Activated CD8-positive, alpha-beta memory T cell treated with anti-CD3 and anti-CD28 coated beads, Interleukin-2, amount 50 U/mL, for 24 hours (primary cell): Measurements from ENCODE around the gene PLS3.

Source experiments
- DNase-seq: peaks from one replicate; pipeline ENCODE4 v3.0.0-alpha.2; 2020; ENCODE audit errors: extremely low read depth

The PLS3 gene

DNA sequence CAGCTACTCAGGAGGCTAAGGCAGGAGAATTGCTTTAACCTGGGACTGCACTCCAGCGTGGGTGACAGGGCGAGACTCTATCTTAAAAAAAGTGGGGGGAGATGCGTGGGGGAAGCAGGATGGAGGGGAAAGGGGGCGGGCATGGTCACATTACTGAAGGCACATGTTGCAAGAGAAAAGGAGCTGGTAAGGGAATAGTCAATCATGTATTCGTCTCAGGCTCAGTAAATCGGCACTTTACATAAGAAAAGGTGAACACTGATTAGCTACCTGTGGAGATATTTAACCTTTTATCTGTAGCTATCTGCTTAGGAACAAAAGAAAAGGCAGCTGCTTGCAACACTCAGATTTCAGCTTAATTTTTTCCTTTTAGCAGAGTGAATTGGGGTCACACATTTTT is 132.5 kb downstream of the PLS3 start:
- no peak for DNase-seq

DNA sequence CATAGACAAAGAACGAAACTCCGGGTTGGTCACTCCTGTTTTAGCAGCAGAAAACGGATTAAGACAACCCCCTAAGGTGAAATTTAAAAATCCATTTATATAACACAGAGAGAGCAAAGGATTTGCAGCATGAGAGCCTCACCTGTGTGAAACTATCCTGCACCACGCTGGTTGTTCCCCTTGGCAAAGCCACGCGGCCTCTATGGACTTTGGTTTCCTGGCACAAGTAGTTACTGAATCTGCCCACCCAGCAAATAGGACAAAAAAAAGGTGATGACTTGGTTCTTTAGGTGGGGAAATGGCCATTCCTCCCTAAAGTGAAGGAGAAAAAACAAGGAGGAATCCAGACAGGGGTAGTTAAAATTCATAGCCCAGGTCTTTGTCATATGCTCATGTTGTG is 133.1 kb downstream of the PLS3 start:
- DNase-seq, result no peak

DNA sequence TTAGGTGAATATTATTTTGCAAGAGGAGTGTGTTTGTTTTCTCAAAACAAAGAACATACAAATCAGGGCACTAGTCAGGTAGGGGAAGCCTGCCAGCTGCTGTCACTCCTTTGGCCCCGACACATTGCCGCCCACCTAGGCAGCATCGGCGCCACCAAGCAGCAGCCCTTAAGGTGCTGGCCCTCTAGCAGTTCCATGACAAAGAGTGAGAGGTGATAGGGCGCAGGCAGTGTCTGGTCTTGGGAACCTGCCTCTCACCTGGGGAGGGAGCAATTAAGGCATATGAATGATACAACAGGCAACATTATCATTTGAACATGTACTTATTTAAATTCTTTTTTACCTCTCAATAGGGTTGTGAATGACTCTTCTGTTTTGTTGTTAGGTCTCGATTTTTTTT is 135.1 kb downstream of the PLS3 start:
- no peak for DNase-seq

DNA sequence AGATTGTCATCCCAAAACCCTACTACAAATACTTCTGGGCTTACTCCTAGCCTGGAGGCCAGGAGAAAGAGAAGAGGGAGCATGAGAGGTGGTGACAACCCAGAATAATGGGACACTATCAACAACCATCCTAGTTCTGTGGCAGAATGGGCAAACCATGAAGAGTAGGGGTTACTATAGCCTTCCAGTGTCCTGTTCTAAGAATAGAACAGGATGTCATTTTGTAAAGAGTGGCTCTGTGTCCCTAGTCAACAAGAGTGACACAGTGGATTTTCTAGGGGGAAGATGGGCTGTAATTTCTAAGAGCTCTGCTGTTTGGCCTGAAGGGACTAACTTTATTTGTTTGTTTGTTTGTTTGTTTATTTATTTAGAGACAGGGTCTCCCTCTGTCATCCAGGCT is 136.0 kb downstream of the PLS3 start:
- DNase-seq, result no peak

DNA sequence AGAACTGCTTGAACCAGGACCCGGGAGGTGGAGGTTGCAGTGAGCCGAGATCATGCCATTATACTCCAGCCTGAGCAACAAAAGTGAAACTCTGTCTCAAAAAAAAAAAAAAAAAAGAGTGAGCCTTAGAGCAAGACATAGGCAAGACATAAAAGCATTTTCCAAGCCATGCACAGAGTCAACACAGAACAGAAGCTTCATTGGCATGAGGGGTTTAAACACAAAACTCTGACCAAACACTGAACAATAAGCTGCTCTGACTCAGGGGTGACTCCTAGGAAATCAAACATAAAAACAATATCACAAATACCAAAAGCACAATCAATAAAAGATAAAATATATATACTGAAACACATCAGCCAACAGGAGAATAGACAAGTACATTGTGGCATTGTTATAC is 136.8 kb downstream of the PLS3 start:
- no peak for DNase-seq
